ENCODE measurements around the gene BRD1.

- TF ChIP-seq, protein P1, sequence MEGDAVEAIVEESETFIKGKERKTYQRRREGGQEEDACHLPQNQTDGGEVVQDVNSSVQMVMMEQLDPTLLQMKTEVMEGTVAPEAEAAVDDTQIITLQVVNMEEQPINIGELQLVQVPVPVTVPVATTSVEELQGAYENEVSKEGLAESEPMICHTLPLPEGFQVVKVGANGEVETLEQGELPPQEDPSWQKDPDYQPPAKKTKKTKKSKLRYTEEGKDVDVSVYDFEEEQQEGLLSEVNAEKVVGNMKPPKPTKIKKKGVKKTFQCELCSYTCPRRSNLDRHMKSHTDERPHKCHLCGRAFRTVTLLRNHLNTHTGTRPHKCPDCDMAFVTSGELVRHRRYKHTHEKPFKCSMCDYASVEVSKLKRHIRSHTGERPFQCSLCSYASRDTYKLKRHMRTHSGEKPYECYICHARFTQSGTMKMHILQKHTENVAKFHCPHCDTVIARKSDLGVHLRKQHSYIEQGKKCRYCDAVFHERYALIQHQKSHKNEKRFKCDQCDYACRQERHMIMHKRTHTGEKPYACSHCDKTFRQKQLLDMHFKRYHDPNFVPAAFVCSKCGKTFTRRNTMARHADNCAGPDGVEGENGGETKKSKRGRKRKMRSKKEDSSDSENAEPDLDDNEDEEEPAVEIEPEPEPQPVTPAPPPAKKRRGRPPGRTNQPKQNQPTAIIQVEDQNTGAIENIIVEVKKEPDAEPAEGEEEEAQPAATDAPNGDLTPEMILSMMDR (IDR thresholded peaks at IDR 0.05): no peak
- TF ChIP-seq POLR2A (IDR thresholded peaks at IDR 0.05): no peak
These were observed 29.3 kb upstream of the BRD1 start for GRCh38 chr22:49856766-49857618.
